Measurements from ENCODE around the gene PIBF1. TPM values are rescaled to one million over a fixed set of nuclear protein-coding genes. Genes with fewer than 3 reads are reported as not detected.

Gene PIBF1
- total RNA-seq, 2 experiments from 2014 or later: 25.5 to 28.6 TPM

DNA sequence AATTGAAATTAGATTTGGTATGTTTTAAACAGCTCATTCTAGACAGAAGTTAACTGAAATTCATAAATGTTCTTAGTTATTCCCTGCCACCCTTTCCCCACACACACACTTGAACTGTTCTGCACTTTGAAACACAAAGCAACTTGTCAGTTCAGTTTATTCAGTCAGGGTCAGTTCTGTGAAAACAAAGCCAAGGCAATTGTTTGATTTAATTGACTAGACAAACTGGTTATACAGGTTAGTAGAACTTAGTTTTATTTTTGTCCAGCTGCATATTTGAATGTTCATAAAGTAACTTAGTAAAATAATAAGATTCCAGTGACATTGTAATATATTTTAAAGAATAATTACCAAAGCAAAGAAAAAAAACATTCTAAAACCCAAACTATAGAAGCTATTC, 178.6 kb downstream of the PIBF1 start:
- POLR2A ChIA-PET: no interaction called here
- H3K27me3 Mint-ChIP-seq: no peaks in the 10 kb centered on the region
- peaks cover 23% of the 10 kb centered on the region for H3K36me3 Mint-ChIP-seq
- ATAC-seq (ENCODE audit: low read depth) (no peak), DNase-seq (no peak)
- H3K9me3 Mint-ChIP-seq: no peaks in the 10 kb centered on the region
- H3K27ac Mint-ChIP-seq: no peak overlapping the region
- H3K4me1 Mint-ChIP-seq: no peaks in the 10 kb centered on the region
- H3K4me3 Mint-ChIP-seq: no peak overlapping the region

GRCh38 chr13:72963762-72964161, 181.8 kb downstream of the PIBF1 start:
- Mint-ChIP-seq H3K36me3 (peaks cover 4% of the 10 kb centered on the region), H3K4me1 (no peaks in the 10 kb centered on the region), H3K4me3 (no peak overlapping the region), H3K9me3 (no peaks in the 10 kb centered on the region), H3K27ac (no peak overlapping the region), H3K27me3 (no peaks in the 10 kb centered on the region)
- ATAC-seq (ENCODE audit: low read depth): no peak
- POLR2A ChIA-PET: no interaction called here
- no peak for DNase-seq

DNA sequence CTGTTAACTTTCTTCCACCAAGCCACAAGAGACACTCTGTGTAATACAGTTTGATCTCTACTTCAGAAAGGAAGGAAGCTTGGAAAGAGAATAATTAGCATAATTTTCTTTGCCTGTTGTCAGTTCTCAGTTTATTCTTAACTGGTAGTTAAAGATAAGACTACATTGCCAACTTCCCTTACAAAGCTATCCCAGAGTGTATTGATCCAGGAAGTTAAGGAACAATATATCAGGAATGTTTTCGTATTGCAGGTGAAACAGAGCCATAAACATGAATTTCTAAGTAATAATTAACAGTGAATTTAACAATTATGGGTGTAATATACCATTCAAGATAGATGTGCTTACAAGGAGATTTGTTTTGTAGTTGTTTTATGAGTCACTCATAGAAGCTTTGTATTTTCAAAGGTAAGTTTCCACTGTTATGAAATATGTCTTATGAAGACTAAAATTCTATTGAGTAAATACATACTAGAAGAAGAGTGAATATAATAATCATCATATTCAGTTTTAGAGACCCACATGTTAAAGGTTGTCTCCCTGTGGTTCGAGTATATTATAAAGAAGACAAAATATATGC, 188.5 kb downstream of the PIBF1 start:
- no peak for ATAC-seq (ENCODE audit: low read depth)
- Mint-ChIP-seq H3K36me3 (peaks cover 8% of the 10 kb centered on the region), H3K4me1 (no peaks in the 10 kb centered on the region), H3K27me3 (no peaks in the 10 kb centered on the region), H3K4me3 (no peak overlapping the region), H3K9me3 (no peaks in the 10 kb centered on the region), H3K27ac (no peak overlapping the region)
- POLR2A ChIA-PET: no interaction called here
- no peak for DNase-seq

GRCh38 chr13:72970956-72971355, 189.0 kb downstream of the PIBF1 start:
- no peak overlapping the region for H3K4me3 Mint-ChIP-seq
- ATAC-seq (ENCODE audit: low read depth) (no peak), DNase-seq (no peak)
- H3K36me3 Mint-ChIP-seq: peaks cover 11% of the 10 kb centered on the region
- no peaks in the 10 kb centered on the region for H3K9me3 Mint-ChIP-seq
- H3K4me1 Mint-ChIP-seq: no peaks in the 10 kb centered on the region
- POLR2A ChIA-PET: no interaction called here
- H3K27ac Mint-ChIP-seq: no peak overlapping the region
- no peaks in the 10 kb centered on the region for H3K27me3 Mint-ChIP-seq

DNA sequence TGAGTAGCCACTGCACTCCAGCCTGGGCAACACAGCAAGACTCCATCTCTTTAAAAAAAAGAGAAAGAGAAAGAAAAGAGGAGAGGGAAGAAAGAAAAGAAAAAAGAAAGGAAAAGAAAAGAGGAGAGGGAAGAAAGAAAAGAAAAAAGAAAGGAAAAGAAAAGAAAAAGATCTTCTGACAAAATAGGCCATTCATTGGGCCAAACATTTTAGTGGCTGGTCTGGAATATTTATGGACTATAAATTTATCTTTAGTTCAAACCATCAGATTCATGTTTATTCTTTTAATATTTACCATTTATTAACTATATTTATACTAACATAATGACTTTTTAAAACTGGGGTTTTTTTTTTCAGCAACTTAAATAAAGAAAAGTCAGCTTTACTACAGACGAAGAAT, 191.3 kb downstream of the PIBF1 start:
- H3K9me3 Mint-ChIP-seq: no peaks in the 10 kb centered on the region
- no peaks in the 10 kb centered on the region for H3K4me1 Mint-ChIP-seq
- no peak overlapping the region for H3K4me3 Mint-ChIP-seq
- H3K36me3 Mint-ChIP-seq: peaks cover 13% of the 10 kb centered on the region
- ATAC-seq (ENCODE audit: low read depth) (no peak), DNase-seq (no peak)
- POLR2A ChIA-PET: no interaction called here
- H3K27me3 Mint-ChIP-seq: no peaks in the 10 kb centered on the region
- no peak overlapping the region for H3K27ac Mint-ChIP-seq

- Mint-ChIP-seq H3K27me3 (no peaks in the 10 kb centered on the region), H3K27ac (no peak overlapping the region), H3K36me3 (peaks cover 3% of the 10 kb centered on the region), H3K4me3 (no peak overlapping the region), H3K4me1 (no peaks in the 10 kb centered on the region), H3K9me3 (no peaks in the 10 kb centered on the region)
- POLR2A ChIA-PET: no interaction called here
- ATAC-seq (ENCODE audit: low read depth) (no peak), DNase-seq (no peak)
Measured at GRCh38 chr13:72983085-72983768, 201.3 kb downstream of the PIBF1 start.

GRCh38 chr13:72985610-72986009, 203.7 kb downstream of the PIBF1 start:
- no peaks in the 10 kb centered on the region for H3K36me3 Mint-ChIP-seq
- no peaks in the 10 kb centered on the region for H3K27me3 Mint-ChIP-seq
- no peak overlapping the region for H3K27ac Mint-ChIP-seq
- H3K4me3 Mint-ChIP-seq: no peak overlapping the region
- ATAC-seq (ENCODE audit: low read depth) (no peak), DNase-seq (no peak)
- no peaks in the 10 kb centered on the region for H3K4me1 Mint-ChIP-seq
- POLR2A ChIA-PET: no interaction called here
- no peaks in the 10 kb centered on the region for H3K9me3 Mint-ChIP-seq

DNA sequence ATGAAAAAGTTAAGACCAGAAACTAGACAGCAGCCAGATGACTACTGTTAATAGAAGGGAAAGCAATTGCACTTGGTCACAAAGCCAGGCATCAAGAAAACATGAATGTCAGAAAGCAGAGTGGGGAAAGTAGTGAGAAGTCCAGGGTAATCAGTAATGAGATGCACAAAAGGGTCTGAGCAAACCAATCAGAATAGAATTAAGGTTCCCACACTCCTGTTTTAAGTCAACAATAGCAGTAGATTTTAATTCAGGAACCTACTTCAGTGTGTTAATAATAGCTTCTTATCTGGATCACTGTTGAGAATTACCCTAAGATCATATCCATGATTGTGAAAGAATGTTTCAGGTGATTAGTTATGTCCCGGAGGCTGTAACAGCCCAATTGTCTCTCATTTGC, 204.3 kb downstream of the PIBF1 start:
- no peak for ATAC-seq (ENCODE audit: low read depth)
- Mint-ChIP-seq H3K4me3 (no peak overlapping the region), H3K4me1 (no peaks in the 10 kb centered on the region), H3K27ac (no peak overlapping the region), H3K27me3 (no peaks in the 10 kb centered on the region), H3K9me3 (no peaks in the 10 kb centered on the region), H3K36me3 (peaks cover 1% of the 10 kb centered on the region)
- POLR2A ChIA-PET: no interaction called here
- DNase-seq: no peak

GRCh38 chr13:72990953-72991352, 209.0 kb downstream of the PIBF1 start:
- ATAC-seq (ENCODE audit: low read depth) (no peak), DNase-seq (no peak)
- Mint-ChIP-seq H3K9me3 (no peaks in the 10 kb centered on the region), H3K4me1 (no peaks in the 10 kb centered on the region), H3K27me3 (no peaks in the 10 kb centered on the region), H3K36me3 (peaks cover 5% of the 10 kb centered on the region), H3K27ac (no peak overlapping the region), H3K4me3 (no peak overlapping the region)
- POLR2A ChIA-PET: no interaction called here

GRCh38 chr13:72998012-72998411, 216.1 kb downstream of the PIBF1 start:
- ATAC-seq (ENCODE audit: low read depth) (no peak), DNase-seq (no peak)
- Mint-ChIP-seq H3K9me3 (no peaks in the 10 kb centered on the region), H3K4me1 (peaks cover 2% of the 10 kb centered on the region), H3K27ac (no peak overlapping the region), H3K4me3 (no peak overlapping the region), H3K27me3 (no peaks in the 10 kb centered on the region), H3K36me3 (peaks cover 10% of the 10 kb centered on the region)
- POLR2A ChIA-PET: no interaction called here

- DNase-seq: no peak
- POLR2A ChIA-PET: no interaction called here
- no peaks in the 10 kb centered on the region for H3K27me3 Mint-ChIP-seq
- no peak overlapping the region for H3K27ac Mint-ChIP-seq
- peak; percentile 30 for ATAC-seq (ENCODE audit: low read depth)
- peaks cover 2% of the 10 kb centered on the region for H3K4me1 Mint-ChIP-seq
- no peak overlapping the region for H3K4me3 Mint-ChIP-seq
- H3K36me3 Mint-ChIP-seq: peaks cover 12% of the 10 kb centered on the region
- no peaks in the 10 kb centered on the region for H3K9me3 Mint-ChIP-seq
Measured at GRCh38 chr13:73000027-73000674, 218.2 kb downstream of the PIBF1 start.

DNA sequence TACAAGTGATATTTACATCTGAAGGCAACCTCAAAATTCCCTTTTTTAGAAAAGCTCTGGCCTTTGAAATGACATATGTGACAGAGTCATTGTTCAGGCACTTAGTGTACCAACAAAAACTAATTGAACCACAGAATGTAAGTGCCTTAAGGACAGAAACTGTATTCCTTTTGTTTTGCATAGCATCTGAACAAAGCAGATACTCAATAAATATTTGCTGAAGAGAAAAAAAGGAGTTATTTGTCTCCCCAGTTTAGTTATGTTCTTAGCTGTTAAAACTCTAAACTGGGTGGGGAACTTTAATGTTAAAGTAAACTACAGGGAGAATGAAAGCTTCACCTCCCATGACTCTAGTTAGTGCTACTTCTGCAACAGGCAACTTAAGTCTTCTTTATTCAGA, 220.0 kb downstream of the PIBF1 start:
- POLR2A ChIA-PET: no interaction called here
- peaks cover 12% of the 10 kb centered on the region for H3K36me3 Mint-ChIP-seq
- no peak overlapping the region for H3K4me3 Mint-ChIP-seq
- H3K4me1 Mint-ChIP-seq: peaks cover 2% of the 10 kb centered on the region
- no peak for DNase-seq
- H3K27me3 Mint-ChIP-seq: no peaks in the 10 kb centered on the region
- no peaks in the 10 kb centered on the region for H3K9me3 Mint-ChIP-seq
- ATAC-seq (ENCODE audit: low read depth): no peak
- no peak overlapping the region for H3K27ac Mint-ChIP-seq

DNA sequence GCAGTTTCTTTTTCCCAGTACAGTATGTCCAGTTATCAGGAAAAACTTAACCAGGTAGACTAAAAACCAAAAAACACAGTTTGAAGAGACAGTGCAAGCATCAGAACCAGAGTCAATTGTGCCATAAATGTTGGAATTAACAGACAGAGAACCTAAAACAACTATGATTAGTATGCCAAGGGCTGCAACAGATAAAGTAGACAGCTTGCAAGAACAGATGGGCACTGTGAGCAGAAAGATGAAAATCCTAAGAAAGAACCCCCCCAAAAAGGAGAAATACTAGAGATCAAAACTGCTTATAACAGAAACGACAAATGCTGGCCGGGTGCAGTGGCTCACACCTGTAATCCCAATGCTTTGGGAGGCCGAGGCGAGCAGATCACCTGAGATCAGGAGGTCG, 229.8 kb downstream of the PIBF1 start:
- peaks cover 1% of the 10 kb centered on the region for H3K9me3 Mint-ChIP-seq
- POLR2A ChIA-PET: no interaction called here
- peaks cover 22% of the 10 kb centered on the region for H3K36me3 Mint-ChIP-seq
- H3K4me3 Mint-ChIP-seq: no peak overlapping the region
- ATAC-seq (ENCODE audit: low read depth) (no peak), DNase-seq (no peak)
- no peak overlapping the region for H3K27ac Mint-ChIP-seq
- peaks cover 4% of the 10 kb centered on the region for H3K4me1 Mint-ChIP-seq
- H3K27me3 Mint-ChIP-seq: no peaks in the 10 kb centered on the region

- no peak for DNase-seq
- Mint-ChIP-seq H3K4me3 (no peak overlapping the region), H3K27me3 (no peaks in the 10 kb centered on the region), H3K36me3 (peaks cover 24% of the 10 kb centered on the region), H3K4me1 (no peaks in the 10 kb centered on the region), H3K27ac (no peak overlapping the region), H3K9me3 (peaks cover 1% of the 10 kb centered on the region)
- POLR2A ChIA-PET: no interaction called here
- ATAC-seq (ENCODE audit: low read depth): no peak
Measured at GRCh38 chr13:73015805-73016204, 233.9 kb downstream of the PIBF1 start.
